HG02870 (cell line): ENCODE results near the gene ARHGEF6.
A peak's percentile ranks its signal among the peaks of the same experiment; 100 is the strongest.
"Not testable (repeated sequence)": the region's sequence is repeated elsewhere in the genome, so short reads cannot be mapped to it uniquely, and the experiment has no call there.

Source experiments
- ATAC-seq: cut with Tn5 transposase; IDR thresholded peaks from one replicate; pipeline ENCODE4 v1.9.1; 2021; ENCODE audit warnings: mild to moderate bottlenecking, moderate library complexity; ENCODE audit not compliant: unreplicated experiment

Gene ARHGEF6

GRCh38 chrX:136783159-136783558 lies 2.4 kb upstream of the ARHGEF6 start:
- no peak for ATAC-seq

GRCh38 chrX:136781180-136781797 lies 557 bp upstream of the ARHGEF6 start:
- ATAC-seq, result no peak

- ATAC-seq, result no peak
Measured at GRCh38 chrX:136780241-136780640, 491 bp downstream of the ARHGEF6 start.

GRCh38 chrX:136779346-136779781 lies 1.4 kb downstream of the ARHGEF6 start:
- peak; percentile 43 for ATAC-seq

- no peak for ATAC-seq
Measured at GRCh38 chrX:136778916-136779315, 1.8 kb downstream of the ARHGEF6 start.

GRCh38 chrX:136778020-136778419 lies 2.7 kb downstream of the ARHGEF6 start:
- no peak for ATAC-seq

GRCh38 chrX:136773648-136774047 lies 7.1 kb downstream of the ARHGEF6 start:
- ATAC-seq, result no peak

GRCh38 chrX:136771869-136772268 lies 8.9 kb downstream of the ARHGEF6 start:
- not testable (repeated sequence) for ATAC-seq

- ATAC-seq, result peak; percentile 50
Measured at GRCh38 chrX:136768469-136769084, 12.2 kb downstream of the ARHGEF6 start.

- peak; percentile 60 for ATAC-seq
Measured at GRCh38 chrX:136767104-136767941, 13.4 kb downstream of the ARHGEF6 start.

GRCh38 chrX:136766785-136767103 lies 14.0 kb downstream of the ARHGEF6 start:
- no peak for ATAC-seq

- no peak for ATAC-seq
Measured at GRCh38 chrX:136765821-136766356, 14.8 kb downstream of the ARHGEF6 start.

- no peak for ATAC-seq
Measured at GRCh38 chrX:136764206-136764605, 16.5 kb downstream of the ARHGEF6 start.

- no peak for ATAC-seq
Measured at GRCh38 chrX:136762820-136763452, 17.8 kb downstream of the ARHGEF6 start.

- no peak for ATAC-seq
Measured at GRCh38 chrX:136761421-136761820, 19.3 kb downstream of the ARHGEF6 start.

- ATAC-seq, result peak; percentile 79
Measured at GRCh38 chrX:136759968-136760367, 20.8 kb downstream of the ARHGEF6 start.

- no peak for ATAC-seq
Measured at GRCh38 chrX:136755411-136755810, 25.3 kb downstream of the ARHGEF6 start.

GRCh38 chrX:136754651-136755050 lies 26.1 kb downstream of the ARHGEF6 start:
- ATAC-seq, result no peak

- ATAC-seq, result no peak
Measured at GRCh38 chrX:136752796-136753195, 27.9 kb downstream of the ARHGEF6 start.

GRCh38 chrX:136752346-136752745 lies 28.4 kb downstream of the ARHGEF6 start:
- no peak for ATAC-seq

GRCh38 chrX:136750364-136750763 lies 30.4 kb downstream of the ARHGEF6 start:
- ATAC-seq, result no peak
